Endothelial cell (in vitro differentiated cells): ENCODE results near the gene MSLN. TPM values are rescaled to one million over a fixed set of nuclear protein-coding genes. Genes with fewer than 3 reads are reported as not detected.

Experiments
- DNase-seq: peaks from one replicate; pipeline ENCODE4 v3.0.0; 2021; ENCODE audit warnings: low spot score
- H3K27ac Mint-ChIP-seq: one replicate; pipeline ENCODE4 v1.8.0; 2021; ENCODE audit warnings: mixed read lengths, inconsistent platforms; ENCODE audit not compliant: unreplicated experiment
- H3K27me3 Mint-ChIP-seq: one replicate; pipeline ENCODE4 v1.8.0; 2021; ENCODE audit warnings: mild to moderate bottlenecking, moderate library complexity, mixed read lengths, inconsistent platforms; ENCODE audit not compliant: unreplicated experiment
- H3K36me3 Mint-ChIP-seq: one replicate; pipeline ENCODE4 v1.8.0; 2021; ENCODE audit warnings: mild to moderate bottlenecking, low read depth, mixed read lengths, inconsistent platforms; ENCODE audit not compliant: unreplicated experiment
- H3K4me1 Mint-ChIP-seq: one replicate; pipeline ENCODE4 v1.8.0; 2021; ENCODE audit warnings: mild to moderate bottlenecking, mixed read lengths, inconsistent platforms; ENCODE audit not compliant: unreplicated experiment
- H3K4me3 Mint-ChIP-seq: one replicate; pipeline ENCODE4 v1.8.0; 2021; ENCODE audit warnings: mild to moderate bottlenecking, mixed read lengths, inconsistent platforms; ENCODE audit not compliant: unreplicated experiment
- H3K9me3 Mint-ChIP-seq: one replicate; pipeline ENCODE4 v1.8.0; 2021; ENCODE audit warnings: mixed read lengths, inconsistent platforms; ENCODE audit not compliant: unreplicated experiment
- total RNA-seq: library from RNA; stranded (reverse); fragmentation: NEBNext Ultra II Directional; extraction: Animal tissue kit (Norgen Biotek cat#: 25700); gene quantifications from one replicate; pipeline ENCODE4 v1.2.1, GENCODE V29; 2021; ENCODE audit not compliant: unreplicated experiment
- TF ChIP-seq, protein P1 (sequence below): fragments of 200-600 bp; sonication (generic); IDR thresholded peaks from one replicate; pipeline ENCODE4 v1.5.0; 2021; ENCODE audit warnings: antibody characterized with exemption; ENCODE audit not compliant: unreplicated experiment

MSLN gene
- total RNA-seq, 1 donor from 2014 or later, result 0.44 TPM

- no peaks in the 10 kb centered on the region for H3K36me3 Mint-ChIP-seq
- no peaks in the 10 kb centered on the region for H3K4me1 Mint-ChIP-seq
- H3K9me3 Mint-ChIP-seq, result no peaks in the 10 kb centered on the region
- peak overlapping the region; percentile 31 for H3K4me3 Mint-ChIP-seq
- no peak overlapping the region for H3K27ac Mint-ChIP-seq
- TF ChIP-seq, protein P1, sequence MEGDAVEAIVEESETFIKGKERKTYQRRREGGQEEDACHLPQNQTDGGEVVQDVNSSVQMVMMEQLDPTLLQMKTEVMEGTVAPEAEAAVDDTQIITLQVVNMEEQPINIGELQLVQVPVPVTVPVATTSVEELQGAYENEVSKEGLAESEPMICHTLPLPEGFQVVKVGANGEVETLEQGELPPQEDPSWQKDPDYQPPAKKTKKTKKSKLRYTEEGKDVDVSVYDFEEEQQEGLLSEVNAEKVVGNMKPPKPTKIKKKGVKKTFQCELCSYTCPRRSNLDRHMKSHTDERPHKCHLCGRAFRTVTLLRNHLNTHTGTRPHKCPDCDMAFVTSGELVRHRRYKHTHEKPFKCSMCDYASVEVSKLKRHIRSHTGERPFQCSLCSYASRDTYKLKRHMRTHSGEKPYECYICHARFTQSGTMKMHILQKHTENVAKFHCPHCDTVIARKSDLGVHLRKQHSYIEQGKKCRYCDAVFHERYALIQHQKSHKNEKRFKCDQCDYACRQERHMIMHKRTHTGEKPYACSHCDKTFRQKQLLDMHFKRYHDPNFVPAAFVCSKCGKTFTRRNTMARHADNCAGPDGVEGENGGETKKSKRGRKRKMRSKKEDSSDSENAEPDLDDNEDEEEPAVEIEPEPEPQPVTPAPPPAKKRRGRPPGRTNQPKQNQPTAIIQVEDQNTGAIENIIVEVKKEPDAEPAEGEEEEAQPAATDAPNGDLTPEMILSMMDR, result no peak
- peaks cover 22% of the 10 kb centered on the region for H3K27me3 Mint-ChIP-seq
- no peak for DNase-seq
Observed at GRCh38 chr16:716768-717325, 43.7 kb upstream of the MSLN start.

- Mint-ChIP-seq H3K9me3 (no peaks in the 10 kb centered on the region), H3K4me1 (no peaks in the 10 kb centered on the region), H3K27ac (no peak overlapping the region), H3K4me3 (no peak overlapping the region), H3K27me3 (peaks cover 23% of the 10 kb centered on the region), H3K36me3 (no peaks in the 10 kb centered on the region)
- no peak for DNase-seq
- TF ChIP-seq, protein P1, result no peak
Observed at GRCh38 chr16:717450-718245, 42.9 kb upstream of the MSLN start.

GRCh38 chr16:718389-718788, 42.1 kb upstream of the MSLN start:
- Mint-ChIP-seq H3K27ac (no peak overlapping the region), H3K36me3 (no peaks in the 10 kb centered on the region), H3K27me3 (peaks cover 22% of the 10 kb centered on the region), H3K4me1 (no peaks in the 10 kb centered on the region), H3K4me3 (no peak overlapping the region), H3K9me3 (no peaks in the 10 kb centered on the region)
- TF ChIP-seq, protein P1, result no peak
- DNase-seq, result no peak

- Mint-ChIP-seq H3K36me3 (no peaks in the 10 kb centered on the region), H3K4me1 (no peaks in the 10 kb centered on the region), H3K27ac (no peak overlapping the region), H3K9me3 (no peaks in the 10 kb centered on the region), H3K4me3 (peak overlapping the region; percentile 51), H3K27me3 (peaks cover 20% of the 10 kb centered on the region)
- DNase-seq, result no peak
- TF ChIP-seq, protein P1, result no peak
Observed at GRCh38 chr16:718922-719321, 41.6 kb upstream of the MSLN start.

- Mint-ChIP-seq H3K27me3 (peaks cover 18% of the 10 kb centered on the region), H3K4me3 (peak overlapping the region; percentile 67), H3K27ac (no peak overlapping the region), H3K9me3 (no peaks in the 10 kb centered on the region), H3K4me1 (no peaks in the 10 kb centered on the region), H3K36me3 (no peaks in the 10 kb centered on the region)
- TF ChIP-seq, protein P1, result no peak
- DNase-seq, result no peak
Observed at GRCh38 chr16:719815-720446, 40.6 kb upstream of the MSLN start.
